Psoas muscle (tissue), 8 donors: Measurements from ENCODE around the gene CDK5R1. TPM values are rescaled to one million over a fixed set of nuclear protein-coding genes. Genes with fewer than 3 reads are reported as not detected.

Experiments
- ATAC-seq, 4 donors: fragments of 200-7000 bp; cut with Tn5 transposase; one replicate each; pipeline ENCODE4 v1.9.1; 2020; ENCODE audit warnings: moderate library complexity in 3 of 4, mild to moderate bottlenecking in 2 of 4
- DNase-seq, 2 donors: peaks; one replicate each; pipeline ENCODE4 v3.0.0-alpha.2; 2020
- H3K27ac ChIP-seq: fragments of 200-600 bp; one replicate; pipeline ENCODE4 v1.8.0; 2022
- H3K27me3 ChIP-seq, 3 donors: fragments of 200-600 bp in 1 of 3; one replicate each; pipeline versions ENCODE4 v1.6.1 to v1.8.0; 2013 to 2022; ENCODE audit warnings: low read length in 2 of 3, mild to moderate bottlenecking in 2 of 3, moderate library complexity in 1 of 3; ENCODE audit not compliant: insufficient read depth in 3 of 3
- H3K36me3 ChIP-seq, 2 donors: fragments of 200-600 bp in 1 of 2; one replicate each; pipeline versions ENCODE4 v1.6.1 to v1.8.0; 2013 to 2022; ENCODE audit warnings: low read depth in 1 of 2, mild to moderate bottlenecking in 1 of 2, moderate library complexity in 1 of 2; ENCODE audit not compliant: insufficient read depth in 1 of 2
- H3K4me1 ChIP-seq: fragments of 200-600 bp; one replicate; pipeline ENCODE4 v1.8.0; 2022
- H3K4me3 ChIP-seq: fragments of 200-600 bp; one replicate; pipeline ENCODE4 v1.8.0; 2022; ENCODE audit warnings: mild to moderate bottlenecking
- H3K9me3 ChIP-seq: fragments of 200-600 bp; one replicate; pipeline ENCODE4 v1.8.0; 2022
- WGBS, 3 donors: extraction: QIAGEN DNeasy Blood & Tissue Kit; methylation state at CpG; one replicate each; pipeline versions ENCODE4 v1.1.6 to v1.1.7; 2013; 5-methylcytosine and 5-hydroxymethylcytosine counted together
- intact Hi-C, 2 donors: fragments of 100-400 bp; cut with DNase I; formaldehyde crosslinking; loops; one replicate each; pipeline versions ENCODE4 v1.11.0 to v1.14.2; 2022
- polyA plus RNA-seq, 3 donors: library from polyadenylated mRNA; stranded (reverse); fragments of 200-250 nt; gene quantifications; one replicate each; pipeline ENCODE4 v1.2.3, GENCODE V29; 2013
- total RNA-seq, 4 donors: library from RNA; stranded (reverse); fragmentation: NEBNext Ultra II Directional in 2 of 4; extraction: Animal tissue kit (Norgen Biotek cat#: 25700) in 2 of 4; gene quantifications; one replicate each; pipeline versions ENCODE4 v1.2.1 to v1.2.4, GENCODE V29; 2021 to 2023
- TF ChIP-seq, protein P1 (sequence below): fragments of 200-600 bp; IDR thresholded peaks from one replicate; pipeline ENCODE4 v1.8.0; 2022; ENCODE audit warnings: antibody characterized with exemption
- donor health status: healthy with polysubstance abuse.
- donor health status: DM: no; HTN: no; CAD: no; lungs with moderate emphysema.
- donor health status: Bipolar disorder and iron deficiency.
- donor health status: healthy.
- donor health status: DM: yes; HTN: yes; CAD: no.
- donor health status: DM: no; HTN: no; CAD: no.
- donor health status: DM: no; HTN: no; CAD: no.
- donor health status: DM: yes; HTN: yes; CAD: no.

Gene CDK5R1
- total and polyA plus RNA-seq, 7 donors: 0.44 to 5.2 (median 2.0) TPM

DNA sequence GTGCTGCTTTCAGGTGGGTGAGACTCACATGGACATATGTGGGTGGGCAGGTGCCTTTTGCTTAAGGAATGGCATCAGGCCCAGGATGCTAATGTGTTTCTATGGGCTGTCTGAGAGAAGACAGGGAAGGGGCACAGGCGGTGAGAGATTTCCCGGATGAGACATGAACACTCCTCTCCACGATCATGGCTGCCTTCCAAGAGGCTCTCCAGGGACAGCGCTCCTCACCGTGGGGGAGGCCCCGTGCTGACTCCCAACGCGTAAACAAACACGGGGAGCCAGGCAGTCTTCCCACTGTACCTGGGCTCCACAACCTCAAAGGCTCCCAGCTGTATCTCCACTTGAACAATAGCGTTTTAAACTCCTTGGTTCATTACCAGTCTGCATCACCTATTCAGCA, 42.8 kb downstream of the CDK5R1 start:
- intact Hi-C loops: no loop called here
- H3K27ac ChIP-seq: no peak overlapping the region
- TF ChIP-seq, protein P1, sequence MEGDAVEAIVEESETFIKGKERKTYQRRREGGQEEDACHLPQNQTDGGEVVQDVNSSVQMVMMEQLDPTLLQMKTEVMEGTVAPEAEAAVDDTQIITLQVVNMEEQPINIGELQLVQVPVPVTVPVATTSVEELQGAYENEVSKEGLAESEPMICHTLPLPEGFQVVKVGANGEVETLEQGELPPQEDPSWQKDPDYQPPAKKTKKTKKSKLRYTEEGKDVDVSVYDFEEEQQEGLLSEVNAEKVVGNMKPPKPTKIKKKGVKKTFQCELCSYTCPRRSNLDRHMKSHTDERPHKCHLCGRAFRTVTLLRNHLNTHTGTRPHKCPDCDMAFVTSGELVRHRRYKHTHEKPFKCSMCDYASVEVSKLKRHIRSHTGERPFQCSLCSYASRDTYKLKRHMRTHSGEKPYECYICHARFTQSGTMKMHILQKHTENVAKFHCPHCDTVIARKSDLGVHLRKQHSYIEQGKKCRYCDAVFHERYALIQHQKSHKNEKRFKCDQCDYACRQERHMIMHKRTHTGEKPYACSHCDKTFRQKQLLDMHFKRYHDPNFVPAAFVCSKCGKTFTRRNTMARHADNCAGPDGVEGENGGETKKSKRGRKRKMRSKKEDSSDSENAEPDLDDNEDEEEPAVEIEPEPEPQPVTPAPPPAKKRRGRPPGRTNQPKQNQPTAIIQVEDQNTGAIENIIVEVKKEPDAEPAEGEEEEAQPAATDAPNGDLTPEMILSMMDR: no peak
- ATAC-seq (no peak), DNase-seq (no peak)
- H3K36me3 ChIP-seq: no peaks in the 10 kb centered on the region
- H3K4me3 ChIP-seq: no peak overlapping the region
- no peaks in the 10 kb centered on the region for H3K27me3 ChIP-seq
- H3K4me1 ChIP-seq: peaks cover 12% of the 10 kb centered on the region
- H3K9me3 ChIP-seq: no peaks in the 10 kb centered on the region
- WGBS, 3 donors: 48 to 58% (median 53%) methylated on average over 10 of the region's 10 CpGs

DNA sequence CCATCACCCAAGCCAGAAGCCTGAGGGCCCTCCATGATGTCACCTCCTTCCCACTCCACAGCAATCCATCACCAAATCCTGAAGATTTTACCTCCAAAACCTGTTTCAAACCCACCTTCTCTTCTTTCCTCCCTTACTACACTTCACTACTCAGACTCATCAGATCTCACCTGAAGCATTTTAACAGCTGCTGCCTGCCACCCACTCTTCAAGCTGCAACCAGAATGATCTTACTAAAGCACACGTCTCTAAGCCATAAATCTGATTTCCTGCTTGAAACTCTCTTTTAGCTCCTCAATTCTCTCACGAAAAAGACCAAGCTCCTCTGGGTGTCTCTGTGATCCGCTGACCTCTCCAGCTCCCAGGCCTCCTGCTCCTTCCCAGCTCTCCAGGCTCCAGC, 46.5 kb downstream of the CDK5R1 start:
- ATAC-seq (no peak), DNase-seq (no peak)
- Histone ChIP-seq H3K4me3 (no peak overlapping the region), H3K4me1 (peaks cover 4% of the 10 kb centered on the region), H3K27ac (no peak overlapping the region), H3K9me3 (no peaks in the 10 kb centered on the region), H3K36me3 (no peaks in the 10 kb centered on the region), H3K27me3 (no peaks in the 10 kb centered on the region)
- WGBS, 3 donors: 70 to 75% (median 72%) methylated on average over 3 of the region's 3 CpGs
- TF ChIP-seq, protein P1: no peak
- intact Hi-C loops: no loop called here

DNA sequence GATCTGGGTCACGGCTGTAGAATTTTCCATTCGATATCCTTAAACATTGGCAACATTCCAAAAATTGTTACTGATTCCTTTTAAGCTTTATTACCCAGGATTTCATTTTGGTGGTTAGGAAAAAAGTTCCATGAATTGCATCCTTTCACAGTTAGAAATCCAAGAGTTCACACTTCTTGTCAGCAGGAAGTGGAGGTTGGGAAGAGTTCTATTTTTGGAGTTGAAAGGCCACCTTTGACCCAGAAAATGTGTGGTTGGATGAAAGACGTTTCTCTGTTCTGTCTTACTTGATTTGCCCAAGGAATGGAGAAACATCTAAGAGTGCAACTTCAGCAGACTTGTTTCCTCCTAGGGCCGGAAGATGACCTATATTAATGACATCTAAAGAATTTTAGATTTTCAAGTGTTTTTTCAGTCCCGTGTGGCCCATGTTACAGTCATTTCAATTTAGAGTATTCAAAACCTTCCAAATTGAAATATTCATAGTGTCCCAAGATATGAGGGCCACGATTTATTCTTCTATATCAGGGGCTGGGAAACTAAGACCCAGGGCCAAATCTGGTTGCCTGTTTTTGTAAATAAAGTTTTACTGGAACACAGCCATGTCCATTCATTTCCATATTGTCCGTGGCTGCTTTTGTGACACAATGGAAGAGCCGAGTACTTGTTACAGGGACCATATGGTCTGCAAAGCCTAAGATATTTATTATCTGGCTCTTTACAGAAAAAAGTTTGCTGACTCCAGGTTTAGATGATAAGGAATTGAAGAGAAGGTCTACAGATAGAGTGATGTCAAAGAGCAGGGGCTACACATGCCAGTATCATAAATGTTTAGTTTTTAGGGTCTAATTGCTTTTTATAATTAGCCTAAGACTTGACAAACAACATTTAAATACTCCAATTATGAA, 50.2 kb downstream of the CDK5R1 start:
- TF ChIP-seq, protein P1: no peak
- no peak overlapping the region for H3K4me3 ChIP-seq
- 35 to 41% (median 40%) methylated on average over 8 of the region's 8 CpGs for WGBS, 3 donors
- intact Hi-C loops: no loop called here
- DNase-seq: no peak
- no peaks in the 10 kb centered on the region for H3K9me3 ChIP-seq
- no peak overlapping the region for H3K27ac ChIP-seq
- no peak for ATAC-seq
- H3K4me1 ChIP-seq: peaks cover 4% of the 10 kb centered on the region
- H3K36me3 ChIP-seq: no peaks in the 10 kb centered on the region
- H3K27me3 ChIP-seq: no peaks in the 10 kb centered on the region

Other genes with a start within 250 kb of the CDK5R1 start
- under 1 TPM; 0.04 to 0.19 (median 0.12) TPM for gene RHBDL3, start 221.2 kb upstream of the CDK5R1 start, total RNA-seq
- under 1 TPM in 2 of 3 donors, not detected in 1; 0.06 to 0.12 TPM for gene RHBDL3, start 221.2 kb upstream of the CDK5R1 start, polyA plus RNA-seq
- 10 to 100 TPM in 3 of 4 donors, 1 to 10 TPM in 1; 8.9 to 16.1 (median 13.6) TPM for gene C17orf75, start 144.8 kb upstream of the CDK5R1 start, total RNA-seq
- 10 to 100 TPM in 2 of 3 donors, 1 to 10 TPM in 1; 6.1 to 17.8 (median 15.2) TPM for gene C17orf75, start 144.8 kb upstream of the CDK5R1 start, polyA plus RNA-seq
- gene ZNF207, start 136.8 kb upstream of the CDK5R1 start, total RNA-seq: 100 to 1,000 TPM in 1 of 4 donors, 10 to 100 TPM in 3; 60.9 to 136 (median 73.4) TPM
- gene ZNF207, start 136.8 kb upstream of the CDK5R1 start, polyA plus RNA-seq: 100 to 1,000 TPM in 1 of 3 donors, 10 to 100 TPM in 2; 62.2 to 134 (median 75.2) TPM
- gene PSMD11, start 42.5 kb upstream of the CDK5R1 start, total RNA-seq: 100 to 1,000 TPM; 118 to 280 (median 207) TPM
- gene PSMD11, start 42.5 kb upstream of the CDK5R1 start, polyA plus RNA-seq: 100 to 1,000 TPM; 152 to 326 (median 198) TPM